Ishikawa (cell line): ENCODE measurements around the gene CCL15.

Source experiments
- CEBPB ChIP-seq: IDR thresholded peaks from 2 replicates; pipeline ENCODE4 v1.6.1; 2012
- CREB1 ChIP-seq: IDR thresholded peaks from 2 replicates; pipeline ENCODE4 v1.6.1; 2012; ENCODE audit warnings: low read depth
- EGR1 ChIP-seq: IDR thresholded peaks from 2 replicates; pipeline ENCODE4 v1.6.1; 2012
- EP300 ChIP-seq: IDR thresholded peaks from 2 replicates; pipeline ENCODE4 v1.6.1; 2012; ENCODE audit warnings: borderline replicate concordance
- FOXM1 ChIP-seq: IDR thresholded peaks from 2 replicates; pipeline ENCODE4 v1.6.1; 2012; ENCODE audit warnings: low read depth, borderline replicate concordance
- NFIC ChIP-seq: IDR thresholded peaks from 2 replicates; pipeline ENCODE4 v1.6.1; 2012
- RAD21 ChIP-seq: IDR thresholded peaks from 2 replicates; pipeline ENCODE4 v1.6.1; 2012; ENCODE audit warnings: low read depth
- REST ChIP-seq: IDR thresholded peaks from 2 replicates; pipeline ENCODE4 v1.6.1; 2012; ENCODE audit warnings: low read depth, mild to moderate bottlenecking
- TAF1 ChIP-seq: IDR thresholded peaks from 2 replicates; pipeline ENCODE4 v1.6.1; 2012; ENCODE audit warnings: low read depth, mild to moderate bottlenecking
- TEAD4 ChIP-seq: IDR thresholded peaks from 2 replicates; pipeline ENCODE4 v1.6.1; 2012
- YY1 ChIP-seq: IDR thresholded peaks from 2 replicates; pipeline ENCODE4 v1.6.1; 2012; ENCODE audit warnings: low read depth
- TF ChIP-seq, protein P1 (sequence below): IDR thresholded peaks from 2 replicates; pipeline ENCODE4 v1.6.1; 2012
- TF ChIP-seq, protein P2 (sequence below): IDR thresholded peaks from 2 replicates; pipeline ENCODE4 v1.6.1; 2012

DNA sequence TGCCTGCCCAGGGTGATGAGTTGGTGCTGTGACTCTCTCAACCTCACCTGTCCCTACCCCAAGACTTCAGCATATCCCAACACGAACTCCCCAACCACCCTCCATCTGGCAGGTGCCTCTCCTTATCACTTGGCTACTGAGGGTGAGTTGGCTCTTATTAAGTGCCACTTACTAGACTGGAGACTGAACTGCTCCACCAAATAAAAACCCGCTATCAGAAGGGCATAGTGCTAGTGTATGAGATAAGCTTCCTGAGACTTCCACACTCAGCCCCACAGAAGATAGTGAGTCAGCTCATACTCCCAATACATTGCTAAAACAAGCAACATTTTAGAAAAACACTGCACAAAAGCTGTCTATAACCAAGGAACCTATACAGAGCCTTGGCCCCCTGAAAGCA, 46.7 kb upstream of the CCL15 start:
- TF ChIP-seq CREB1, result no peak
- TF ChIP-seq, protein P1, sequence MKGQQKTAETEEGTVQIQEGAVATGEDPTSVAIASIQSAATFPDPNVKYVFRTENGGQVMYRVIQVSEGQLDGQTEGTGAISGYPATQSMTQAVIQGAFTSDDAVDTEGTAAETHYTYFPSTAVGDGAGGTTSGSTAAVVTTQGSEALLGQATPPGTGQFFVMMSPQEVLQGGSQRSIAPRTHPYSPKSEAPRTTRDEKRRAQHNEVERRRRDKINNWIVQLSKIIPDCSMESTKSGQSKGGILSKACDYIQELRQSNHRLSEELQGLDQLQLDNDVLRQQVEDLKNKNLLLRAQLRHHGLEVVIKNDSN, result no peak
- TF ChIP-seq FOXM1, result no peak
- TF ChIP-seq EGR1, result no peak
- no peak for TF ChIP-seq EP300
- TF ChIP-seq YY1, result no peak
- TF ChIP-seq TAF1, result no peak
- no peak for TF ChIP-seq REST
- TF ChIP-seq TEAD4, result no peak
- TF ChIP-seq, protein P2, sequence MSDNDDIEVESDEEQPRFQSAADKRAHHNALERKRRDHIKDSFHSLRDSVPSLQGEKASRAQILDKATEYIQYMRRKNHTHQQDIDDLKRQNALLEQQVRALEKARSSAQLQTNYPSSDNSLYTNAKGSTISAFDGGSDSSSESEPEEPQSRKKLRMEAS, result no peak
- TF ChIP-seq NFIC, result no peak
- TF ChIP-seq CEBPB, result no peak
- no peak for TF ChIP-seq RAD21
